ENCODE results near the gene UBE2I.
"Not testable (repeated sequence)": the region's sequence is repeated elsewhere in the genome, so short reads cannot be mapped to it uniquely, and the experiment has no call there.

Gene UBE2I

DNA sequence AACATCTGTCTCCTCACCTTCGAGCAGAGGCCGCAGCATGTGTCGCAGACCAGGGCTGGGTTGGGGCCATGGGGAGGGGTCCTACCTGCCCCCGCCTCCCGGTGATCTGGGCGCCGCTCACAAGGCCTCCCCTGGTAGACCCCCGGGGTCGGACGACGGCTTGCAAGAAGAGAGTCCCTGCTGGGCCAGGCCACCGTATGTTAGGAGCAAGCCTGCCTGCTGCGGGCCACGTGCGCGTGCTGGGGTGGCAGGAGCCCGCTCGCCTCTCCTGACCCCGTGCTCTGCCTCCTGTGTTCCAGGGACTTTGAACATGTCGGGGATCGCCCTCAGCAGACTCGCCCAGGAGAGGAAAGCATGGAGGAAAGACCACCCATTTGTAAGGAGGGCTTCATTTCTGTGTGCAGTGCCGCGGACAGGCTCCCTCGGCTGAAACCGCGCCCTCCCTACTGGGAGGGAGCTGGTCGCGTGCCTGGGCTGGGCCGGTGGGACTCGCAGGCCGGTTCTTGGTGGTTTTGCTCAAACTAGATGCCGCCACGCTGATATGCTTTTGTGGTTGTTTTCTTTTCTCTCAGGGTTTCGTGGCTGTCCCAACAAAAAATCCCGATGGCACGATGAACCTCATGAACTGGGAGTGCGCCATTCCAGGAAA, 4.4 kb downstream of the UBE2I start:
- no peak for DNase-seq (ENCODE audit: low read depth in 2 of 2)

DNA sequence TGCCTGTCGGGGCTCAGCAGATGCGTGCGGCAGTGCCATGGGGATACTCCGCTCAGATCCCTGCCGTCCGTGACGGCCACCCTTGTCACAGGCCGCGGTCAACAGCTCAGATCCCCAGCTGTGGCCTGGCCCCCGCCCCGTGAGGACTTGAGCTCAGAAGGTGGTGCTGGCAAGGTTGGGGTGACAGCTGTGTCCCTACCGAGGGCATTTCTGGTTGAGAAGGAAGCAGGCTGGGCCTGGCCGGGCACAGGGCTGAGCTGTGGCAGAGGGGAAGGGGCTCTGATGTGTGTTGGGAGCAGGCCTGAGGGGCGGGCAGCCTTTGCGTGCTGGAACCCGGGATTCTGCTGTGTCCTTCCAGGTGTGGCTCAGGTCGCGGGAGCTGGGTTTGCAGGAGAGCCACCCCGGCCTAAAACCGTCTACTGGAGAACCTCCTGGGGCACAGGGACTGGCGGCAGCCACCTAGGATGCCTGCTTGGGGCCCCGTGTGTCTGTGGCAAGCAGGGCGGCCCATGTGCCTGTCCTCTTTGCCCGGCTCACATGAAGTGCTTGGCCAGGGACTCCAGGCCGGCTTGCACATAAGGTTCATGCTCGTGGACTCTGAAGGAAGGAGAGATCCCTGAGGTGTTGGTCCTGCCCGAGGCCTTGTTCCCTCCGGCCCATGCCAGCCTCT, 5.1 kb downstream of the UBE2I start:
- DNase-seq (ENCODE audit: low read depth in 2 of 2) = no peak

DNA sequence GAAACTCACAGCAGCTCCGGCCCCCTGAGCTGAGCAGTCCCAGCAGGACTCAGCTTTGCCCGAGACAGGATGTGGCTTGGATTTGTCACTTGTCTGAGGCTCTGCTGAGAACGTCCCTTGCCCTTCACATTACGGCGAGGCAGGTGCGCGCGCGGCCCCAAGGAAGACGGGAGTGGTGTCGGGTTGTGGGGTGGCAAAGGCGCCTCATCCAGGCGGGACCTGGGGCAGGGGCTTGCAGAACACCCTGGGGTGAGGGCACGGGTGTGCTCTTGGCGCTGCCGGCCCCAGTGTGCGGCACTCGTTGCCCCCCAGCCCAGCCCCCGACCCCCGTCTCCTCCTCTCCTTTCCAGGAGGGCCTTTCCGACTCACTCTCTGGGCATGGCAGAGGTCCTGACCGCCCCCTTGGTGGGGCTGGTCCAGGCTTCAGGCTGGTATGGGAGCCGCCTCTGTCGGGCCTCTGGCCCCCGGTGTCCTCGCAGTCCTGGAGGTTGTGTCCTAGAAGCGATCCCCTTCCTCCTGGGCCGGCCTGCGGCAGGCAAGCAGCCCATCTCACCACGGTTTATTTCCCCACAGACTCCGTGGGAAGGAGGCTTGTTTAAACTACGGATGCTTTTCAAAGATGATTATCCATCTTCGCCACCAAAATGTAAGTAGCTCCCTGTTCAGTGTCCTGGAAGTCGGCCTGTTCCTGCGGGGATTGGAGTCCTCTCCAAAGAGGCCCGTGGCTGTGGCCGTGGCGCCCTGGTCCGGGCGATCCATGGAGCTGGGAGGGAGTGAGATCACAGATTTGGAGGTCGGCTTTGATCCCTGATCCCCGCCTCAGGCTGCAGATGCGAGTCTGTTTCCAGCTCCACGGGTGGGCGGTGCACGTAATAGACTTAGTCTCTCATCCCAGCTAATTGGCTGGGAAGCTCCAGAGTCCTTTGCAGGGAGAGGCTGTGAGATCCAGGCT, 5.9 kb downstream of the UBE2I start:
- no peak for DNase-seq (ENCODE audit: low read depth in 2 of 2)

DNA sequence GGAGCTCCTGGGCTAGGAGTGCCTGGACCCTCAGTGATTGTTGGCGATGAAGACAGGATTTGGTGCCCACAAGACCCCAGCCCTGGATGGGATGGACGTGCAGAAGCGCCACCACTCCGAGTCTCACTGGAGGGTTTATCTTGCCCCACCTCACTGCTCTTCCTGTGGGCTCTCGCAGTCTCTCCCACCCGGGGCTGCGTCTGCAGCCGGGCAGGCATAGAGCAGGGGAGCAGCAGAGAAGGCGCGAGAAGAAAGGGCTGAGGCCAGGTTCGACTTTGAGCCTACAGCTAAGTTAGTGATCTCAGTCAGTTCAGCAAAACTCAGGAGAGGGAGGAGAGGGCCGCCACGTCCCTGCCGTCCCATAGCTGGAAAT, 6.6 kb downstream of the UBE2I start:
- no peak for DNase-seq (ENCODE audit: low read depth in 2 of 2)

DNA sequence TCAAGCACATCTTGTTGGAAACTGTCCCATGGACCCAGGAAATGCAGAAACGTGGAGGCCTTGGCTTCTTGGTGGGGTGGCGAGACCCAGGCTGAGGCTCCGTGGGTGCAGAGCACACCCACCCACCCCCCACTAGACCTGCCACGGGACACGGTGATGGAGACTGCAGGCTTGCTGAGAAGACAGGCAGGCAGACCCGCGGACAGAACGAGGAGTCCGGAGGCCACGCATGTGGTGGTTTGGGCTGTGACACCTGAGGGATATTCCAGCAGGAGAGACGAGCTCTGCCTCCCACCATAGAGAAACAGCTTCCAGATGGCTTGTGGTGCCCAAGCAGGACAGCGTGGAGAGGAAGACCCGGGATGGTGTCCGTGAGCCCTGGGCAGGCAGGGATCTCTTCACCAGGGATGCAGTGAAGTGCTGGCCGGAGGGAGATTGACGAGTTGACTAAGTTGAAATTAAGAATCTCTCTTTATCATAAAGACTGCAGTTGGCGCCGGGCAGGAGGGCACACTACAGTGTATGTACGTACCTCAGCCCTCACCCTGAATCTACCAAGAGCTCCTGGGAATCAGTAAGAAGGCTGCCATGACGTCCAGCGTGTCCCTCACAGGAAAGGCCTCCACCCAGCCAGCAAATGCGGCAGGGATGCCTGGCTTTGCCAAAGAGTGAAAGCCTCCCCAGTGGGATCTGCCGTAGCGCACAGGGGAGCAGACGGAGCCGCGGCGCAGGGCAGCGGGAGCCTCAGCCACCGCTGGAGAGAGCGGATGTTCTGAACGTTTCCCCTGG, 8.2 kb downstream of the UBE2I start:
- no peak for DNase-seq (ENCODE audit: low read depth in 2 of 2)

DNA sequence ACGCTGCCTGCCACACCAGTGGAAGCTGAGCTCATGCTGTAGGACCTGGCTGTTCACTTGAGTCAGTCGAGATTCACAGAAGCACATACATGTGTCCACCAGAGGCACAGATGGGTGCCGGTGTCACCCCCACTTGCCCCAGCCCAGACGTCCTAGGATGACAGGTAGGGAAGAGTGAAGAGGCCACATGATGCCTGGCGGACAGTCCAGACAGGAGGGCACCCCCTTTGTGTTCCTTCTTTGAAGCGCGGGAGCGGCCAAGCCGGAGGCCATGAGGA, 8.8 kb downstream of the UBE2I start:
- no peak for DNase-seq (ENCODE audit: low read depth in 2 of 2)

DNA sequence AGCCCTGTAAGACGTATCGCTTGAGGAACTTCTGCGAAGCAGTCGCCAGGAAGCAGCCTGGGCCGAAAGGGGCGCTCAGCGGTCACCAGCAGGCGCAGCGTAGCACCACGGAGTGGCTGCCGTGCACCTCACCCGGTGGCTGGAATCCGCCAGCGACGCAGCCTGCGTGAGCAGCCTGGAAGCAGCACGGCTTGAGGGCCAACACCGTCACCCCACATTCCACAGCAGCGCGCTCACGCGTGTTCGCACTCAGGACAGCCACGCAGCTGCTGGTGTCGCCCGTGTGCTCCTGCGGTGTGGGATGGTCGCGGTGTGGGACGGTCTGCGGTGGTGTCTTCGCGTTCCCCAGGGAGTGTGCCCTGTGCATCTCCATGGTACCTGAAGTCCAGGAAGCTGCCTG, 9.6 kb downstream of the UBE2I start:
- no peak for DNase-seq (ENCODE audit: low read depth in 2 of 2)

DNA sequence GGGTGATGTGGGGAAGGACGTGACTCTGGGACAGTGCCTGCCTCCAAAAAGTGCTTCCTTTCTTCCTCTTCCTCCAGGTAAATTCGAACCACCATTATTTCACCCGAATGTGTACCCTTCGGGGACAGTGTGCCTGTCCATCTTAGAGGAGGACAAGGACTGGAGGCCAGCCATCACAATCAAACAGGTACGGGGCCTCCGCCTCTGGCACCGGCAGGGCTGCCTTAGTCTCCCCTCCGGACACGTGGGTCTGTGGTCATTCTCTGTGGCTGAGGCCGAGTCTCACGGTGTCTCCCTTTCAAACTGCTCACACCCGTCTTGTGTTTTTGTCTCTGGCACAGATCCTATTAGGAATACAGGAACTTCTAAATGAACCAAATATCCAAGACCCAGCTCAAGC, 10.7 kb downstream of the UBE2I start:
- DNase-seq (ENCODE audit: low read depth in 2 of 2) = no peak

DNA sequence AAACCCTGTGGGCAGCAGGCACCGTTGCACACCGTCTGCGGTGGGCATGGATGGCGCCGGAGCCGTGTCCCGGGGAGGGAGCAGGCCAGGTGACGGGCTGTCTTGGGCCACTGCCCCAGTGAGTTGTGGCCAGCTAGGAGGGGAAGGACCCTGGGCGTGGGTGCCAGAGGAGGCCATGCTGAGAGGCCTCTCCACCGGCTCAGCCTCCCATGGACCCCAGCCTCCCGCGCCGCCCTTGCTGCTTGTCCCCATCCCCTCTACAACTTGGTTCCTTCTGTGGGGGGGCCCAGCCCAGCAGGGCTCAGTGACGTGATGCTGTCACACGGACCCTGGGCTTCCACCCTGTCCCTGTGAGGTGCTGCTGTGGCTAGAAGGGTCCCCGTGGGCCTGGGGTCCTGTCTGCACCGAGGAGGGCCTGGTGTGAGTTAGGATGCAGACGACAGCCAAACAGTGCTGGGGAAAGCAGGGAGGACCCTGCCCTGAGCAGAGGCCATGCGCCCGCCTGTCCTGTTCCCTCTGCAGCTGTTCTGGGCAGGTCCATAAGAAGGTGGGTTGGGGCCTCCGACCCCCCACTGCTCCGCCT, 11.3 kb downstream of the UBE2I start:
- DNase-seq (ENCODE audit: low read depth in 2 of 2) = no peak

DNA sequence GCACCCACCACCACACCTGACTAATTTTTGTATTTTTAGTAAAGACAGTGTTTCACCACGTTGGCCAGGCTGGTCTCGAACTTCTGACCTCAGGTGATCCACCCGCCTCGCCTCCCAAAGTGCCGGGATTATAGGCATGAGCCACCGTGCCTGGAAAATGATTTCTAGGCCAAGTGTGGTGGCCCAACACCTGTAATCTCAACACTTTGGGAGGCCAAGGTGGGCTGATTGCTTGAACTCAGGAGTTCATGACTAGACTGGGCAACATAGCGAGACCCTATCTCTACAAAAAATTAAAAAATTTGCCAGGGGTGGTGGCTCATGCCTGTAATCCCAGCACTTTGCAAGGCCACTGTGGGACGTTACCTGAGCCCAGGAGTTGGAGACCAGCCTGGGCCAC, 13.0 kb downstream of the UBE2I start:
- DNase-seq (ENCODE audit: low read depth in 2 of 2) = no peak

DNA sequence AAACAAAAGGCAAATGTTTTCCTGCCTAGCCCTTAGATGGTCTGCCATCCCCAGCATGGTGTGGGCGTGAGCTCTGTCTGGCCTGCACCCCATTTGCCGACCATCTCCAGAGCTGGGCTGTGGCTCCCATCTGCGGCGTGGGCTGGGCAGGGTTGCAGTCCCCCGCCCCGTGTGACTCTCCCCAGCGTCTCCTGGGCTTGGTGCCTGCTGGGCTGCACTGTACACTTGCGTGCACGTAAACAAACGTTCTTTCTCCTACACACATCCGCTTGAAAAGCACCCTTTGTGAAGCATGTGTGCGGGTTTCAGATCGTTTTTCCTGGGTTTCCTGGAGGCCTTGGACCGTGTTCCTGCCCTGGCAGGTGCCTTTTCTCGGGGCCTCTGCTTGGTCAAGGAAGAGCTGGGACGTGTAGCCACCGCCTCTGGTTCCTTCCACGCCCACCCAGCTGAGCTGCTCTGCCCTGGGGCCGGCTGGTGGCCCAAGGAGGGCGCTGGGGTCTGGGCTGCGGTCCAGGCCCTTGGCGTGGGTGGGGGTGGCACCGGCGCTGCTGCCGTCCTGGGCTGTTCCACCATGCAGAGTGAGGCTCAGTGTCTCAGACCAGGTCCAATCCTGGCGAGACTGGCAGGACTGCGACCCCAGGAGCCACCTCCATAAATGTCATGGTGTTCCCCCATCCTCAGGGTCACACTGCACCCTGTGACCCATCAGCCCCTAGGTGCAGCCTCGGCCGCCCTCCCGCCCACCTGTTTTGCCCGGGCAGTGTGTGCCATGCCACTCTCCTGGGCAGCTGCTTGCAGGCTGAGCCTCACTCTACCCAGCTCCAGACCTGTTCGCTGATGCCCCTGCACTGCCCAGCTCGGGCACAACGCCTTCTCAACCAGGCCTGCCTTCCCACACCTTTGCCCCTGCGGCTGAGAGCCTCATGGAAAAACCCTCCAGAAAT, 14.1 kb downstream of the UBE2I start:
- no peak for DNase-seq (ENCODE audit: low read depth in 2 of 2)

DNA sequence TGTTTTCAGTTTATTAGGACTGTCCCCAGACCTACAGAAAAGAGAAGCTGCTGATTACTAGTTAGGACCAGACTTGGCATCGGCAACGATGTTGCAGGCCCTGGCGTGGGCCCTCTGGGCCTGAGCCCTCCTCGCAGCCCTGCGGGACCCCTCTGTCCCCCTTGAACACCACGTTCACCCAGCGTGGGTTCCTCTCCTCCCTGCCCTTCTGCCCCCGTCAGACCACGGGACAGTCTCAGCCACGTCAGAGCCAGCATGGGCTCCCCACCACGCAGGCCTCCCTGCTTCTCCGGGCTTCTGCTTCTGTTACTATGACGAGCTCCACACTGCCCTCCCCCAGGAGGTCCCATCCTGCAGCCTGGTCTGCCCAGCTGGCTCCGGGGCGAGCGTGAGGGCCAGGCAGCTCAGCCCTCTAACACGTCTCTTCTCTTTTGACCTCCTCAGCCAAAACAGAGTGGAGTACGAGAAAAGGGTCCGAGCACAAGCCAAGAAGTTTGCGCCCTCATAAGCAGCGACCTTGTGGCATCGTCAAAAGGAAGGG, 14.9 kb downstream of the UBE2I start:
- DNase-seq (ENCODE audit: low read depth in 2 of 2) = no peak

DNA sequence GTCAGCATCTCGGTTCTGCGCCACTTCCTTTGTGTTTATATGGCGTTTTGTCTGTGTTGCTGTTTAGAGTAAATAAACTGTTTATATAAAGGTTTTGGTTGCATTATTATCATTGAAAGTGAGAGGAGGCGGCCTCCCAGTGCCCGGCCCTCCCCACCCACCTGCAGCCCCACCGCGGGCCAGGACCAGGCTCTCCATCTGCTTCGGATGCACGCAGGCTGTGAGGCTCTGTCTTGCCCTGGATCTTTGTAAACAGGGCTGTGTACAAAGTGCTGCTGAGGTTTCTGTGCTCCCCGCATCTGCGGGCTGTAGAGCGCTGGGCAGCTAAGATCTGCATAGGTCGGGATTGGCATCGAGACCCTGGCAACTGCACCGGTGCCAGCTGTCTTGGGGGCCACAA, 15.8 kb downstream of the UBE2I start:
- DNase-seq (ENCODE audit: low read depth in 2 of 2) = no peak

DNA sequence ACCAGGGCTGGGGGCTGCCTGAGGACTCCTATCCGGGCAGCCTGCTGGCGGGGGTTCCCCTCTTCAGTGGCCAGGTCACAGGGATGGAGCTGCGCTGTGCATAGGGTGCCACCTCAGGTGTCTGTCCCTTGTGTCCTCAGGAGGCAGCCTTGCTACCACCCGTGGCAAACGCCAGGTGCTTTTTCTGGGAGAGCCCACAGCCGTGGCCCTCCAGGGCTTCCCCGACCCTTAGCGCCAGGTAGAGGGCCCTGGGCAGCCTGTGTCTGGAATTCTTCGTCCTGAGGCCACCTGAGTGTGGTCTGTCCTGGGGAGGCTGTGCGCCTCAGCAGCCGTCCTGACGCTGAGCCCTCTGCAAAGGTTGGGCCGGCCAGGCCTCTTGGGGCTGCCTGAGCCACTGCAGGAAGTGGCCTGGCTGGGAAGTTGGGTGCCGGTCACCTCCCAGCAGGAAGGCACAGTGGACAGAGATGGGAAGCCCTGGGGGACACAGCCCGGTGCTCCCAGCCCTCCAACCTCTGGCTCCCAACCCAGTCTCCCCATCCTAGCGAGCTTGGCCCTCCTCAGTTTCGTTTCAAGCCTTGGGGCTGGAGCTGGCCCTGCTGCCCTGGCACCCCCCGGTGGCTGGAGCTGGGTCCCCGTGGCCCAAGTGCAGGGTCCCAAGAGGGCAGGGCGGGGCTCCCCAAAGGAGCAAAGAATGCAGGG, 16.4 kb downstream of the UBE2I start:
- no peak for DNase-seq (ENCODE audit: low read depth in 2 of 2)

DNA sequence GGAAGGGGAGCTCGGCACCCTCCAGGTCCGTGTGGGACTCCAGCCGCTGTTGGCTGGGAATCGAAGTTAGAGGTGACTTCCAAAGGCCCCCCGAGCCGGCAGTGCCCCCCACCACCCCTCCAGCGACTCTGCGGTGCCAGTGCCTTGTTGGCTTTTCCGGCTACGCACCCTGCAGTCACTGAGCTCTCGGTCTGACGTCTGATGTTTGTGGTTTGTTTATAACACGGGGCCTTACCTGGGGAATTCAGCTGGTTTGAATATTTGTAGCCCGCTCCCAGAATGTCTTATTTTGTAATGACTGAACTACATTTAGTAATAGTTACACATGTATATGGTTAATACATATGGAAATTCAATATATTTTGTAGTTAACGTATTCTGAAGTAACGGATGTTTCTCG, 17.0 kb downstream of the UBE2I start:
- DNase-seq (ENCODE audit: low read depth in 2 of 2) = no peak

DNA sequence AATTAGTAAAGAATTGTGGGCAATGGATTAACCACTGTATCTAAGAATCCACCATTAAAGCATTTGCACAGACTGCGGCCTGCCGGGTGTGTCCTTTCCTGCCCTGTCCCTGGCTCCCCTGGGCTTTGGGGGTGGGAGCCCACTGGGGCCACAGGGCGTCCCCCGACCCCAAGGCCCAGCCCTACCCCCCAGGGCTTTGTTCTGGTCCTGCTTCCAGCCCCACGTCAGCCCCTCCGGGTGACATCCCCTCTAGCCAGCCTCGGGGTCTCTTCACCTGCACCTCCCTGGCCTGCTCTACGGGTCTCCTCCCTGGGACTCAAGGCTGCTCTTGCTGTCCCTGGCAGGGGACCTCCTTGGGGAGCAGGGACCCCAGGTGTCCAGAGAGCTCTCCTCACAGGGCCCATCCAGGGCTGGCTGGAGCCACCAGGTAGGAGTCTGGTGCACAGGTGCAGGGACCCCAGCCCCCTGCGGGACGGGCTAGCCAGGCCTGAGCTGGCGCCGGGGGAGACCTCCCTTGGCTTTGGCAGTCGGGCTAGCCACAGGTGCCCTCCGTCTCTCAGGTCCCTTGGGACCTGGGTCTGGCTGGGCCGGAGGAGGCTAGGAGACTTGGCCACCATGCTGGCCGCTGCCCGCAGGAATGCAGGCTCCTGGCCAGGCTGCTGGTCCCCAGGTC, 17.6 kb downstream of the UBE2I start:
- no peak for DNase-seq (ENCODE audit: low read depth in 2 of 2)

DNA sequence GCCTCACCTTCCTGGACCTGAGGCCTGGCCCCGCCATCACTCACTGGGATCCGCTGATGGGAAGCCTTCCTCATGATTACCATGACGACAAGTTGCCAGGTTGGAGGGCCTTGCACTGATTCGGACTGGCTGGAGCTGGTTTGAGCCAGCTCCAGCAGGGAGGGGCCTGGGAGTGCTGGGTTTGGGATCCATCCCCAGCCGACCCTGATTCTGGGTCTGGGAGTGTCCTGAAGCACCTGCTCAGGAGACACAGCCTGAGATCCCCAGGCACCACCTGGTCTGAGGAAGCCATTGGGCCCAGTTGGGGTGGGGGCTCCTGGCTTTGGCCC, 18.1 kb downstream of the UBE2I start:
- DNase-seq (ENCODE audit: low read depth in 2 of 2) = no peak

DNA sequence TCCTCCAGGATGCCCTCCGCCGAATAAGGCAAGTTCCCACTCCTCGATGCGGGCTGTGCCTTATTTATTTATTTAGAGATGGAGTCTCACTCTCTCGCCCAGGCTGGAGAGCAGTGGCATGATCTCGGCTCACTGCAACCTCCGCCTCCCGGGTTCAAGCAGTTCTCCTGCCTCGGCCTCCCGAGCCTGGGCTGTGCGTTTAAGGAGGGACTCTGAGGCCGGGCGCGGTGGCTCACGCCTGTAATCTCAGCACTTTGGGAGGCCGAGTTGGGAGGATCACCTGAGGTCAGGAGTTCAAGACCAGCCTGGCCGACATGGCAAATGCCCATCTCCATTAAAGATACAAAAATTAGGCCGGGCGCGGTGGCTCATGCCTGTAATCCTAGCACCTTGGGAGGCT, 18.7 kb downstream of the UBE2I start:
- DNase-seq (ENCODE audit: low read depth in 2 of 2) = not testable (repeated sequence)

DNA sequence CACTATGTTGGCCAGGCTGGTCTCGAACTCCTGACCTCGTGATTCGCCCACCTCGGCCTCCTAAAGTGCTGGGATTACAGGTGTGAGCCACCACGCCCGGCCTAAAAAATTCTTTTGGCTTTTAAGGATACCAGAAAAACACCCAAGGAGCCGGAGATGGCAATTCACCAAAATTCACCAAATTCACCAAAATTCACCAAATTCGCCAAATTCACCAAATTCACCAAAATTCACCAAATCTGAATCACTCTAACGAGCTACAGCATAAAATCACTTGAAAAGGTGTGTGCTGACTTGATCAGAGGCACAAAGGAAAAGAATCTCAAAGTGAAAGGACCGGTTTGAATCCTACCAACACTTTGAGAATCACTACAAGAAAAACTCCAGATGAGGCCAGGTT, 19.5 kb downstream of the UBE2I start:
- DNase-seq (ENCODE audit: low read depth in 2 of 2) = not testable (repeated sequence)
